NCI-H345 (cell line): ENCODE results near the gene AHI1.

Experiments
- DNase-seq: peaks from one replicate; lab custom pipeline; 2025; lab: John Stamatoyannopoulos, UW

The AHI1 gene

DNA sequence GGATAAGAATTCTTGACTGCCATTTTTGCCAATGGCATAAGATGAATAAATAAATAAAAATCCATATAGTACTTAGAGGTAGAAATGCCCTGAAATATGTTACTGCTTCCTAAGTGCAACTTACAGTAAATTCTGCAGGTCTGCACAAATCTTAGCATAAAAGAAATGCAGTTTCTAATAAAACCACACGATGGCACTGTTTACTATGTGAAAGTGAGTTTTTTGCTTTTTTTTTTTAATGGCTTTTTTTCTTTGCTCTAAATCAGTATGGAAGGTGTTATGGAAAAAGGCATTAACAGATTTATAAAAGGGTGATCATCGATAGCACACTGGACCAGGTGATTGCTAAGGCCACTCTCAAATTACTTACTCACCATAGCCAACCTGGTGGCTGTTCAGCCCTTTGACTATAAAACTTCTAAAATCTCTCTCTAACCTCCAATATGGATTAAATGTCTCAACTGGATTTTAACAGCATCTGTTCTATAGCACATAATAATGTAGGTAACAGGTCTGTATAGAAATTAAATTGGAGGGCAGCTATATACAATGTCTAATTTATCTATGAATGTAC lies 45.8 kb downstream of the AHI1 start:
- peak; percentile 38 for DNase-seq

DNA sequence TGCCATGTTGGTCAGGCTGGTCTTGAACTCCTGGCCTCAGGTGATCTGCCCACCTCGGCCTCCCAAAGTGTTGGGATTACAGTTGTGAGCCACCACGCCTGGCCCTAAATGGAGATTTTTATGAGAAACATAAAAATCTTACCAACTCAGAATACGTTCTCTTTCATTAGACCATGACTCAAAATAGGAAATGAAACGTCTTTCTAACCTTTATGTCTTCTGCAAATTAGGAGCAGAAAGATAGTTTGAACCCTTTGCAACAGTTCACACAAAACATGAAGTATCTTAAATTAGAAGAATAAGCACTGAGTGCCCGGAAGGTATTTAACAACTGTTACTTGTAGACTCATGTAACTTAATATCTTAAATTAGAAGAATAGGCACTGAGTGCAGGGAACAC lies 48.3 kb downstream of the AHI1 start:
- no peak for DNase-seq

- DNase-seq, result no peak
These were observed 57.3 kb downstream of the AHI1 start for GRCh38 chr6:135440087-135440792.

DNA sequence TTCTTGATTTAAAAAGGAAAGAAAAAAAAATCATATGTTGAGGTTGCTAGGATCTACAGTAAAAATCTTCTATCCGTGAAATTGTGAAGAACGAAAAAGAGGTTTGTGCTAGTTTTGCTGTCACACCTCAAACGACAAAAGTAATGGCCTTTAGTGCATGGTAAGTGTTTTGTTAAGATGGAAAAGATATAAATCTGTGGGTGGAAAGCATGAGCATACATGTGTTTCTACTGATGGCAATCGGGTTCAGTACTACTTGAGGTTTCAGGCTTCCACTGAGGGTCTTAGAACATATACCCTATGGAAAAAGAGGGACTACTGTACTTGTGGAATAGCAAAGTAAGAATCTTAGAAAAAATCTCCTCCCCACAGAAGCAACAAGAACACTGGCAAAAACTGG lies 58.0 kb downstream of the AHI1 start:
- DNase-seq, result no peak

DNA sequence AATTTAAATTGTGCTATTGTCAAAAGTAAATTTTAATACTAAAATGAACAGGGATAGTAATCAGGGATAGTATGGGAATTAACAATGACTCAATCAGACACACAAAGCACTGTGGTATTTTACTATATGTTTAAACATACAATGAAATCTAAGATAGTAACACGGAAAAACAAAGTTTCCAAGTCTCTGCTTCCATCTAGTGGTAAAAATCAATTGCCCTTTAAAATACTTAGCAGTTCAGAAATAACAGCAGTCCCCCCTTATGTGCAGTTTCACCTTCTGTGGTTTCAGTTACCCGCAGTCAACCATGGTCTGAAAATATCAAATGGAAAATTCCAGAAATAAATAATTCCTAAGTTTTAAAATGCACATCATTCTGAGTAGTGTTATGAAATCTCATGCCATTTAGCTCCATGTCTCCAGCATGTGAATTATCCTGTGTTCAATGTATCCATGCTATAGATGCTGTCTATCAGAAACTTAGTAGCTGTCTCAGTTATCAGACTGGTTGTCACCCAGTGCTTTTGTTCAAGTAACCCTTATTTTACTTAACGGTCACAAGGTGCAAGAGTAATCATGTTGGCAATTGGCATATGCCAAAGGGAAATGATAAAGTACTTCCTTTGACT lies 58.5 kb downstream of the AHI1 start:
- DNase-seq, result peak; percentile 15

- DNase-seq, result no peak
These were observed 62.5 kb downstream of the AHI1 start for GRCh38 chr6:135434991-135435390.

DNA sequence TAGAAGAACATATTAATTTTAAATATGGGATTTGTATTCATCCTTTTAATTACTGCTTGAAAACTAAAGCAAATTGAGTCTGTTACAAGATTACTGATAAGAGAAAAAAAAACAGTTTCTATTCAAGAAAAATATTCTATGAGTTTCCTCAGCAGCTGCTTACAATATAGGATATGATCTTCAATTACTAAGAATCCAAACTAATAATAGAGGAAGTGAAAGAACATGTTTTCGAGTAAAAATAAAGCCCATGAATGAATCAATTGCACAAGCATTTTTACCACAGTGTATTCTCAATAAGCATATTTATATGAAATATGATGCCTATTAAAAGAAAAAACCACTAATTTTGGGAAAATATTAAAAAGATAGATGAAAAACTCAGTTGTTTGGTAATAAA lies 63.4 kb downstream of the AHI1 start:
- DNase-seq, result no peak

DNA sequence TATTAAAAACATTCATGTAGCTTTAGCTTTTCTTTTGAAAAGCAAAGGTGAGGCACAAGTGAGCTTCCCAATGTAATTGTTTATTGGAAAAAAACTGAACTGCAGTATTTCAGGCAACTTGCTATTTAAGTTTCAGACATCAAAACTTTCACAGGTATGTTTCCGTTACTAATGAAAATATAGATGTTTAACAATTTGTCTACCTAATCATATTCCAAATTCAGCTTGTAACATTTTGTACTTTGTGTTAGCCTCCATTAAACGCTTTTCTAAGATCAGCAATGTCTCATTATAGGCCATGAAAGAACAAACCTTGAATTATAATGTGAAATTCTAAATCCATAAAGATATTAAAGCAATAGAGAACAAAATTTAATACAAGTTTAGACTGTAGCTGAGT lies 69.5 kb downstream of the AHI1 start:
- DNase-seq, result no peak

DNA sequence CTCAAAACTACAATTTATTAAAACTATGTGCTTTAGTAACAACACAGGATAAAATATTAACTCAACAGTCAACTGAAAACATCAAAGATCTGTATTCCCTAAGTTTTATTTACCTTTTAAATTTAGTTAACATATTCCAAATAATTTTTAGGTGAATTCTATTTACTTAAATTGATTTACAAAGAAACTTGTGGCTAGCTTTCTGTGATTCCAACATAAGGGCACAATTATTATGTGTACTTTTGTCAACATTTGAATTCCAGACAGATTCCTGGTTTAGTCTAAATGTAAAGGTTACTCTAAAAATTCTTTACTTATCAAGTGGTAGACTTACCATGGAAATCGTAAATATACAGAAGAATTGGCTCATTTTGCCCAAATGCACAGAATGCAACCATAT lies 70.7 kb downstream of the AHI1 start:
- no peak for DNase-seq

DNA sequence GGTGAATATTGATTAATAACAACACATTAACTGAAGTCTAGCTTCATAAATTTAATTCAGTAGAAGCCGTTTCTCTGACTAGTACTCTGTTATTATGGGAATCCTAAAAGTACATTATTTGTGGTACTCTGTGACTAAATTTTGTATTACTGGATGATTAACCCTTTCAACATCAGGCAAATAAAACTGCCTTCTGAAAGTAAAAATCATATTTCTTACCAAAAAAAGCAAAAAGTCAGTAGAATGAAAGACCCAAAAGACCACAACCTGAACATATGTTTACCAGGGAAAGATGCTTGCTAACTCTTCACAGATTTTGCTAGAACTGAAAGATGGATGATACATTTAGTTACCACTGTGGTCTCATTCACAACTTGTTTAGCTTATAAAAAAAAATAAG lies 73.2 kb downstream of the AHI1 start:
- no peak for DNase-seq

GRCh38 chr6:135423649-135424128 lies 73.9 kb downstream of the AHI1 start:
- peak; percentile 3 for DNase-seq

GRCh38 chr6:135419162-135419561 lies 78.4 kb downstream of the AHI1 start:
- DNase-seq, result no peak

DNA sequence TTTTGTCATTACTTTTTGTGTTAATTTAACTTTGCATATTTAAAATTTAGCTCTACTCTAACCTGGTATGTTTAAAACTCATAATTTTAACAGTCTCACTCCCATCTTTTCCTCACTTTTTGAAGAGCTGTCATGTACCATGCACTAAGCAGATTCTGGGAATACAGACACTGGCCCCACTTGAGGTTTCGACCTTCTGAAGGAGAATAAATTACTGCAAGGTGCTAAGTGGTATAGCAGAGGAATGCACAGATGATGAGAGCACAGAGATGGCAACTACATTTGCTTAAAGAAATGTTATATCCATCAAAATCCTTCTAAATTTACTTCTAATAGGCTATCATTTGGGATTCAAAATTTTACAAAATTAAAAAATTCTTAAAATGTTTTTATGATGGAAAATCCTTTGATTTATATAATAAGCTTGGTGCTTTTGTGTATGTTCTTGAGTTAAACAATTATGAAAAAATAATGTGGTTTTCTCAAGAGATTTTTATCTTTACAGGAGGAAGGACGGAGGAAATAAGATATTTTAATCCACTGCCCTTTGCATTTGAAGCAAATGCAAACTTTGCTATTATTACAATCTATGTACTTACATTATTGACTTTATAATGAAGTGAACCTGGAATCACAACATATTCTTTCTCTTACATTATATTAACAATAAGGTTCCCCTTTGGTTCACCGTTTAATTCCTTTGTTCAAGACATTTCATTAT lies 79.3 kb downstream of the AHI1 start:
- no peak for DNase-seq

GRCh38 chr6:135412761-135413160 lies 84.8 kb downstream of the AHI1 start:
- DNase-seq, result no peak

DNA sequence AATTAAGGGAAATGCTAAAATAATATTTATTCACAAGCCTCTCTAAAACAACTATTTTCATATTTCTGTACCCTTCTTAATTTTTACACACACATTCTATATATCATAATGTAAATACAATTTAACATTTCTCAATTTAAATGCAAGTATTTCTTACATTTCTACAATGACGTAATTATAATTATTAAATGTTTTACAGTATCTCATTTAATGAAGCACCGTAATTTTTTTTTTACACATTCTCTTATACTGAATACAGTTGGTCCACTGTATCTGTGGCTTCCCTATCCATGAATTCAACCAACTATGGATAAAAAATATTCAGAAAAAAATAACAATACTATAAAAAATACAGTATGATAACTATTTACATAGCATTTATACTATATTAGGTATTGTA lies 85.7 kb downstream of the AHI1 start:
- DNase-seq, result no peak

DNA sequence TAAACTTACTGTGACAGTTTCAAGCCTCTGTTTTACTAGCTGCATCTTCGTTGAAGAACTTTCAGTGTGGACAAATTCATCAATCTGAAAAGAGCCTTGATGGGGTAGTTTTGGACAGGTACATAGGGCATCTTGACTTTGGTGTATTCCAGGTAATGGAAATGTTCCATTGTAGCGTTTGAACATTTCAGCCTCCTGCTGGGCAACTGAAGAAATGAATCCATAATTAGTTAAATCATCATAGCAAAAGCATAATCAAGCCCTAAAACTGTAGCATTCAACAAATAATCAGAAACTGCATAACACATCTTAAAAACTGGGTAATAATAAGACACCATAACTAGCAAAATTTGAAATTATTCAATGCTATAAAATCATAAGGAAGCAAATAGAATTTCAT lies 86.2 kb downstream of the AHI1 start:
- DNase-seq, result no peak

DNA sequence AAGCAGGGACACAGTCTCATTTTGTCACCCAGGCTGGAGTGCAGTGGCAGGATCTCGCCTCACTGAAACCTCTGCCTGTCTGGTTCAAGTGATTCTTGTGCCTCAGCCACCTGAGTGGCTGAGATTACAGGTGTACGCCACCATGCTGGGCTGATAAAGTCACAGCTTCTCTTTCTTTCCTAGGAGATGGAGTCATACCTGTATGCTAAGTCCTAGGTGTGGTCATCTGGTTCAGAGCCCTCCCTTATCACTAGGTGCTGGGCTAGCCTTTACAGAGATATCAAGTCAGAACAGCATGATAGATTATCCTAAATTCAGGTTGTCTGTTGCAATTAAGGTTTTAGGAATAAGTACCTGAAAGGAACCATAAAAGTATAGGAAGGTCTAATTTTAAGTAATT lies 86.7 kb downstream of the AHI1 start:
- no peak for DNase-seq

DNA sequence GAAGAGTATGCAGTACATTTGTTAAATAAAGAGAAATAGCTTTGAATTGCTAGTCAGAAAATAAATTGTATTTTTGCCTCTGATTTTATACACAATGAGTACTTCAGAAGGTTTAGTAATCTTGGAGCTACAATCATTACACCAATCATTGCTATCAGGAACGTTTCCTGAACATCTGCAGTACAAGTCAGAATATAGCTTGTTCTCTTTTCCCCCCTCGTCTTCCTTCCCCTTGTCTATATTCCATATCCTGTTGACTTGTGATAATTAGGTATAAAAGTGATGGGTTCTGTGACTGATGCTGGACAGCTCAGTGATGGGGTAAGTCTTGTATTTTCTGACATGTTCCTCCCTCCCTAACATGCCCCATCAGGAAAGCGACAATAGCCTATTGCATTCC lies 94.0 kb downstream of the AHI1 start:
- DNase-seq, result no peak

DNA sequence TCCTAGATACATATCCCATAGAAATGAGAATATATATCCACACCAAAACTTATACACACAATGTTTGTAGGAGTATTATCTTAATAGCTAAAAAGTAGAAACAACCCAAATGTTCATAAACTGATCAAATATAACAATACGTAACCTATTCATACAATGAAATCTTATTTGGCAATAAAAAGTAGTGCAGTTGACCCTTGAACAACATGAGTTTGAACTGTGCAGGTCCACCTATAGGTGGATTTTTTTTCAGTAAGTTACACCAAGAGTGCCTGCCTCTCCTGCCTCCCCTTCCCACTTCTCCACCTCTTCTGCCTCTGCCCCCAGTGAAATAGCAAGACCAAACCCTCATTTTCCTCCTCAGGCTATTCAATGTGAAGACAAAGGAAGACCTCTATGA lies 95.2 kb downstream of the AHI1 start:
- DNase-seq, result no peak

DNA sequence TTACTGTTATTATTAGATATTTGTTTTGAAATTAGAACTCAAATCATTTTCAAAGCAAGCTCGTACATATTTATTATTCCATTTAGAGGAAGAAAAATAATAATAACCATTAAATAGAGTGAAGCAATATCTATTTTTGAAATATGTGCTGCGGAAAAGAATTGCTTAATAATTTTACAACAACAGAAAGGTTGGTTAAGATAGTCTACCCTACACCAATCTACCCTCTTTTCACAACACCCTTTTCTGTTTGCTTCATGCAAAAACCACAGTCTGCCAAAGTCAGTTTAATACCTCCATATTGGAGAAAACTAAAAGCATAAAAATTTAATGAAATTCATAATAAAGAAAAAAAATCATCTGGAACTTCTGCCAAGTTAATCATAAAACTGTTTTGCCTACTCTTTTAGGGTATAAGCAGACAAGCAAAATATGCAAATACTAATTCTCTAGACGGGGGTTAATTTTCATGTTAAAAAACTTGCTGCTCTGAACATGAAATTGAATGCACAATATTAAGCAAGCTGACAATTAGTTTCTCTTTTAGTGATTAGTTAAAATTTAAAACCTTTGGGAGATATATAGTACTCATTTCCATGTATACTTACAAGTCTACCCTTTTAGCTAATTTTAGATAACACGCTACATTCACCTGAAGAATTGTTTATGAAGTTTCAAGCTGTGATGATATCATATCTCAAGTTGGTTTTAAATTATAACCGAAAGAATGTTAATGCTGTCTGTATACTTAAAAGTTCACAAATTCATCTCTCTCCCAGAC lies 100.2 kb downstream of the AHI1 start:
- no peak for DNase-seq

GRCh38 chr6:135395136-135395535 lies 102.4 kb downstream of the AHI1 start:
- DNase-seq, result no peak

- DNase-seq, result no peak
These were observed 104.3 kb downstream of the AHI1 start for GRCh38 chr6:135393289-135393688.
